HG02642 (cell line): ENCODE data around the gene SETD1A.

Experiments
- ATAC-seq: cut with Tn5 transposase; IDR thresholded peaks from one replicate; pipeline ENCODE4 v1.9.1; 2021; ENCODE audit warnings: mild to moderate bottlenecking; ENCODE audit not compliant: unreplicated experiment, poor library complexity

Gene SETD1A

DNA sequence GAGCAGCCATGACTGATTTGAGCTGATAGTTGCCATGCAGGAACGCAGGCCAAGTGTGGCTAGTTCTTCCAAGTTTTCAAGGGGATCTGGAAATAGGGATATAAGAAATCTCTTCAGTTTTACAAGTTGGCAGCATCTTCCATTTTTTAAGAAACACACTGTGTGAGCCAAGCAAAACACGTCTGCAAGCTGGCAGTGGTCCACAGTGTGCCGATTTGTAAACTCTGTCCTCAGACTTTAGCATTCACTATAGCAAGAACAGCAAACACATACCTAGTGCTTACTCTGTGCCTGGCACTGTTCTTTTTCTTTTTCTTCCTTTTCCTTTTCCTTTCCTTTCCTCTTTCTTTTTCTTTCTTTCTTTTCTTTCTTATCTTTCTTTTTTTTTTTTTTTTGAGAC lies 5.8 kb upstream of the SETD1A start:
- no peak for ATAC-seq

DNA sequence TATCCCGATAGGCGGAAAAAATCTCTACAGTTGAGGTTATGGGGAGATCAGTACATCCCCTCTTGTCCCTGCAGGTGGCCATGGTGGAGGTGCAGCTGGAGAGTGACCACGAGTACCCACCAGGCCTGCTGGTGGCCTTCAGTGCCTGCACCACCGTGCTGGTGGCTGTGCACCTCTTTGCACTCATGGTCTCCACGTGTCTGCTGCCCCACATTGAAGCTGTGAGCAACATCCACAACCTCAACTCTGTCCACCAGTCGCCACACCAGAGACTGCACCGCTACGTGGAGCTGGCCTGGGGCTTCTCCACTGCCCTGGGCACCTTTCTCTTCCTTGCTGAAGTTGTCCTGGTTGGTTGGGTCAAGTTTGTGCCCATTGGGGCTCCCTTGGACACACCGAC lies 4.4 kb upstream of the SETD1A start:
- ATAC-seq: no peak

DNA sequence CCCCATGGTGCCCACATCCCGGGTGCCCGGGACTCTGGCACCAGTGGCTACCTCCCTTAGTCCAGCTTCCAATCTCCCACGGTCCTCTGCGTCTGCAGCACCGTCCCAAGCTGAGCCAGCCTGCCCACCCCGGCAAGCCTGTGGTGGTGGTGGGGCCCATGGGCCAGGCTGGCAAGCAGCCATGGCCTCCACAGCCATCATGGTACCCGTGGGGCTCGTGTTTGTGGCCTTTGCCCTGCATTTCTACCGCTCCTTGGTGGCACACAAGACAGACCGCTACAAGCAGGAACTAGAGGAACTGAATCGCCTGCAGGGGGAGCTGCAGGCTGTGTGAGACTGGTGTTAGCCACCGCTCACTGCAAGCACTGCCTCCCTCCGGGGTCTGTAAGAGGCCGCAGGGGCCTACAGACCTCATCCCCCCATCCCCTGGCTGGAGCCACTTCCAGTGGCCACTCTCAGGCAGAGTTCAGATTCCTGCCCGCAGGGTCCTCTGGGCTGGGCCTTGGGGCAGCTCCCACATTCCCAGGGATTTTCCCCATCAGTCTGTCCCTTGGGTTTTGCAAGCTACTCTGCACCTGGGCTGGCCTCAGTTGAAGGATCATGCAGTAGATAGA lies 3.9 kb upstream of the SETD1A start:
- ATAC-seq: no peak

DNA sequence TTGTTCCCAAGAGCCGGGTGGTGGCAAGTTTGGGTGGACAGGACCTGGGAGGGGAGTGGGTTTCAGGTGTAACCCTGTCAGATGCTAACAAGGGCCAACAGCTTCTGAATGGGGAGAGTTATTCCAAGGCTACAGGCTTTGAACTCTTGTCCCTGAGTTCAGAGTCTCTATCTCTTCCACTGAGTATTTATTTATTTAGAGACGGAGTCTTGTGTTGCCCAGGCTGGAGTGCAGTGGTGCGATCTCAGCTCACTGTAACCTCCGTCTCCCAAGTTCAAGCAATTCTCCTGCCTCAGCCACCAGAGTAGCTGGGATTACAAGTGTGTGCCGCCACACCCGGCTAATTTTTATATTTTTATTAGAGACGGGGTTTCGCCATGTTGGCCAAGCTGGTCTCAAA lies 2.6 kb upstream of the SETD1A start:
- ATAC-seq: no peak

DNA sequence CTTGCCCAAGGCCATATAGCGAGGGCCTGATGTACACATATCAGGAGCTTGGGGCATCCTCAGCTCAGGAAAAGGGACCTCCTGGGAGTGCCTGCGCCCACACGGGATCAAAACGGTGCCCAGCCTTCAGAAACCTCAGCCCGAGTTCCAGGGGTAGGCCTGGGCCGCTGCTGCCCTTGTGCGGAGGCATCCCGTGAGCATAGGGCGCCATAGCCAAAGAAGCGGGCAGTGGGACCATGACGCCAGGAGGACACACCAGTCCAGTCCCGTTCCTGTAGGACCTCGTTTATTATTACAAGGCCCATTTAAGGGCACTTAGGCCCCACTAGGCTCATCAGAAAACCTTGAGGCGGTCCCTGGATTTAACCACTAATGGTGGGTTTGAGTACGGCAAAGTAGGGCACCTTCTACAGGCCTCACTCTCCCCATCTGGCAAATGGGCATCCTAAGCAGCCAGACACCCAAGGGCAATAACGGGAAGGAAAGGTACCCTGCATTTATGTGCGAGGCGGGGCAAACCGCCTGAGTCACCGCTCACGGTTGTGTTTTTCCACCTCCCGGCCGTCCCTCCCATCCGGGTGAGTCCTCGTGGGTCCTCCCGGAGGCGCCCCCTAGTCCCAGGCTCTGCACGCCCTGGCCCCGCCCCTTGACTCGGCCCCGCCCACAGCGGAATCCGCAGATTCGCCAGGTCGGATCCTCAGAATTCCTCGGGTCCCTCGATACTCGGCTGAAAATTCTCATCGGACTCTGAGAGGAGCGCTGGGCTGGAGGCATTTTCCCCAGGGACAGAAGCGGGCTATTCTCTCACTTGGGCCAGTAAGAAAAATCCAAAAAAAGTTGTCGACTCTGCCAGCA lies 726 bp upstream of the SETD1A start:
- peak; percentile 44 for ATAC-seq

DNA sequence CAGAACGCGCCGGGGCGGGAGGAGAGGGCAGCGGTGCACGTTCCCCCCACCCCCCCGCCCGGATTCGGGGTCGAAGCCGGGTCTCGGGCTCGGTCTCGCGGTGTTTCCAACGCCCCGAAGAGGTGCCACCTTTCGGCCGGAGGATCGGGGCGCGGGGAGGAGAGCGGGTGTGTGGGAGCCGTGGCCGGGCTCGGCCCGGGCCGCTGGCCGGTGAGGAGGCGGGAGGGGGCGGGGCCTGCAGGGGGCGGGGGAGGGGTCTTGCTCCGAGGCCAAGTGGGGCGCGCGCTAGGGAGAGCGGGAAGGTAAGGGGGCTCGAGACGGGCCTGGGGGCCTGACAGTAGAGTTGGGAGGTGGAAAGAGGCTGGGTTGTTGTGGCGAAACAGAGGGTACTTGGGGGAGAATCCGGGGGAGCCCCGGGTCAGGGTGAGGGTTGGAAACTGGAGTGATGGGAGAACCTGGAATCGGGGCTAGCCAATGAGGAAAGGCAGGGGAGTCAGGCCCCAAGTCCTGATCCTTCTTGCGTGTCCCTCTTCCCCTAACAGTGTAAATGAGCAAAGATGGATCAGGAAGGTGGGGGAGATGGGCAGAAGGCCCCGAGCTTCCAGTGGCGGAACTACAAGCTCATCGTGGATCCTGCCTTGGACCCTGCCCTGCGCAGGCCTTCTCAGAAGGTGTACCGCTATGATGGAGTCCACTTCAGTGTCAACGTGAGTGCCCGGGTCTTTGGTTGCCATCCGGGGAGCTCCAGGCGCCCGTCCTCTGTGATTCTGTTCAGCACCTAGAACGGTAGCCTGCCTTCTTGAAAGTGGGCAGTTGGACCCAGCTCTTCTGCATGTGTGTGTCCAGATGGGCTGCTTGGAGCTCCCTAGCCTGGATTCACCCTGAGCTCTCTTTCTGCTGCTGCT lies 873 bp downstream of the SETD1A start:
- peak; percentile 35 for ATAC-seq

DNA sequence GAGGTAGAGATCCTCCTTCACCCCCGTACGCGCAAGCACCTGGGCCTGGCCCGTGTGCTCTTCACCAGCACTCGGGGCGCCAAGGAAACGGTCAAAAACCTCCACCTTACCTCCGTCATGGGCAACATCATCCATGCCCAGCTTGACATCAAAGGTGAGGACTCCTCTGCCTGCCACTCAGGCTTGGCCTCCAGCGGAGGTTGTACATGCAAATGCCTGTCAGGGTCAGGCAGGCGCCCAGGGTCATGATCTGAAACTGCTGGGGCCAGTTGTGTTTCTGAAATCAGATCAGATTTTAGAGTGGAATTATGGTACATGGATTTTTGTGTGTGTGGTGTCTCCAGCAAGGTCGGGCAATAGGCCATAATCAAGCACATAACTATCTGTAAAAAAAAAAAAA lies 3.8 kb downstream of the SETD1A start:
- no peak for ATAC-seq

DNA sequence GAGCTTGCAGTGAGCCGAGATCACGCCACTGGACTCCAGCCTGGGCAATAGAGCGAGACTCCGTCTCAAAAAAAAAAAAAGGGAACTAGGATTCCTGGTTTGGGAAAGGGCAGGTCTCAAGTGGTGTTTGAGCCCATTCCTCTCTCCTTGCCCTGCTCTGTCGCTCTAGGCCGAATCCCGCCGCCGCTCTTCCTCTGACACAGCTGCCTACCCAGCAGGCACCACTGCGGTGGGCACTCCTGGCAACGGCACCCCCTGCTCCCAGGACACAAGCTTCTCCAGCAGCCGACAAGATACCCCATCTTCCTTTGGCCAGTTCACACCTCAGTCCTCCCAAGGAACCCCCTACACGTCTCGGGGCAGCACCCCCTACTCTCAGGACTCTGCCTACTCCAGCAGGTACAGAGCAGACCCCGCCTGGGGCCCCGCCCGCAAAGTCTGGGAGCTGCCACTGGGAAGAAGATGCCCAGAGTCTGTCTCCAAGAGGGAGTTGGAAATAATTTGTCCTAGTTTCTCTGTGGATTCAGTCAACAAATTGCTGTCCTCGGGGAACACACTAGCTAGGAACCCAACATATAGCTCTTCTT lies 6.5 kb downstream of the SETD1A start:
- no peak for ATAC-seq

DNA sequence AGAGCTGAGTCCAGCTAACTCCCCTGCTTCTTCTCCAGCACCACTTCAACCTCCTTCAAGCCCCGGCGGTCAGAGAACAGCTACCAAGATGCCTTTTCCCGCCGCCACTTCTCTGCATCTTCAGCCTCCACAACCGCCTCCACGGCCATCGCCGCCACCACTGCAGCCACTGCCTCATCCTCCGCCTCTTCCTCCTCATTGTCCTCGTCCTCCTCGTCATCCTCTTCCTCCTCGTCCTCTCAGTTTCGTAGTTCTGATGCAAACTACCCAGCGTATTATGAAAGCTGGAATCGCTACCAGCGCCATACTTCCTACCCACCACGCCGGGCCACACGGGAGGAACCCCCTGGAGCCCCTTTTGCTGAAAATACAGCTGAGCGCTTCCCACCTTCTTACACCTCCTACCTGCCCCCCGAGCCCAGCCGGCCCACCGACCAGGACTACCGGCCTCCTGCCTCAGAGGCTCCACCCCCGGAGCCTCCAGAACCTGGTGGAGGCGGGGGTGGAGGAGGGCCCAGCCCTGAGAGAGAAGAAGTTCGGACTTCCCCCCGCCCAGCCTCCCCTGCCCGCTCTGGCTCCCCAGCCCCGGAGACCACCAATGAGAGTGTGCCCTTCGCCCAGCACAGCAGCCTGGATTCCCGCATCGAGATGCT lies 7.1 kb downstream of the SETD1A start:
- ATAC-seq: no peak

DNA sequence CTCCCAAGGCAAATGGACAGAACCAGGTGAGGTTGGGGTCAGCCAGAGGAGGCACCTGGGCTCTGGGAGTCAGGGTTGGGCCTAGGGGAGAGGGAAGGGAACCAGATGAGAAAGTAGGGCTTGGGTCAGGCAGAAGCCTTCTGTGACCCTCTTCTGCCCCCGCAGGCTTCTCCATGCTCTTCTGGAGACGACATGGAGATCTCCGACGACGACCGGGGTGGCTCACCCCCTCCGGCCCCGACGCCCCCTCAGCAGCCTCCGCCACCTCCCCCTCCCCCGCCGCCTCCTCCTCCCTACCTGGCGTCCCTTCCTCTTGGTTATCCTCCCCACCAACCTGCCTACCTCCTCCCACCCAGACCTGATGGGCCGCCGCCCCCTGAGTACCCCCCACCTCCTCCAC lies 7.9 kb downstream of the SETD1A start:
- ATAC-seq: no peak

DNA sequence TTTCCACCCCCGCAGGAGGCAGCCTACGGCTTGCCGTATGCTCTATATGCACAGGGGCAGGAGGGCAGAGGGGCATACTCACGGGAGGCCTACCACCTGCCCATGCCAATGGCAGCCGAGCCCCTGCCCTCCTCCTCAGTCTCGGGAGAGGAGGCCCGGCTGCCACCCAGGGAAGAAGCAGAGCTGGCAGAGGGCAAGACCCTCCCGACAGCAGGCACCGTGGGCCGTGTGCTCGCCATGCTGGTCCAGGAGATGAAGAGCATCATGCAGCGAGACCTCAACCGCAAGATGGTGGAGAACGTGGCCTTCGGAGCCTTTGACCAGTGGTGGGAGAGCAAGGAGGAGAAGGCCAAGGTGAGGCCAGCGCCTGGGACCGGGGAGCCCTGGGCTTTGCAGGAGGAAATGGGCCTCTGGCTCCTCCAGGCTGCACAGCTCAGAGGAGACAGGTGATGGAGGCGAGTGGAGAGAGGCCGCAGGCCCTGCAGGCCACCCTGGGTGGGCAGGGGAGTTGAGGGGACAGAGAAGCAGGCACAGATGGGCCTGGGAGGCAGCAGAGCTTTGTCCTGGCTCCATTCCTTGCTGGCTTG lies 8.6 kb downstream of the SETD1A start:
- no peak for ATAC-seq

DNA sequence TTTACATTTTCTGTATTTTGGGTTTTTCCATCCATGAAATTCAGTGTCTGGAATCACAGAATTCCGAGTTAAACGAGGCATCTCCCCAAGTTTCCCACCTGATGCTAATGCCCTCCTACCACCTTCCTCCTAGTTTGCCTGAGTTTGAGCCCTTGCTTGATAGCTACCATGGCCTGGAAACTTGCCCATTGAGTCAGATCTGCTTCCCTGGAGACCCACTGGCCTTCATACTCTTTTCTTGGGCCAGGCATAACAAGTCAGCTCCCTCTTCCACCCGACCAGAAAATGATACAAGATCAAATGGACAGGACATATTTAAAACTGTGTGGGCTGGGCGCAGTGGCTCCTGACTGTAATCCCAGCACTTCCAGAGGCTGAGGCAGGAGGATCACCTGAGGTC lies 10.2 kb downstream of the SETD1A start:
- ATAC-seq: no peak

DNA sequence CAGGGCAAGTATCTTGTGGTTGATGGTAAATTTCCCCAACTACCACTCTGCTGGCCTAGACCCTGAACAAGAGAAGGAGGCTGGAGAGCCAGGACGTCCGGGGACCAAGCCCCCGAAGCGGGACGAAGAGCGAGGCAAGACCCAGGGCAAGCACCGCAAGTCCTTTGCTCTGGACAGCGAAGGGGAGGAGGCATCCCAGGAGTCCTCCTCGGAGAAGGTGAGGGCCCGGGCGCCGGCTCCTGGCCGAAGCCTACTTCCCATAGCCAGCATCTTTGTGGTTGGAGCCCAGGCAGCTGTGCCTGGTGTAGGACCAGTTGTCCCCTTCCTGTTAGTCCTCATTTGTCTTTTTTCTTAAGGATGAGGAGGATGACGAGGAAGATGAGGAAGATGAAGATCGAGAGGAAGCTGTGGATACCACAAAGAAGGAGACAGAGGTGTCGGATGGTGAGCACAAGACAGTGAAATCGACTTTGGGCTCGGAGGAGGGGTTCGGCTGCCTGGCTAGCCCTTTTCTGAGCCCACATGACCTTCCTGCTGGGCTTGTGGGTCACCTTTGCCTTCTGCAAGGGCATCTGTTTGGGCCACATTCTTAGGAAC lies 11.8 kb downstream of the SETD1A start:
- no peak for ATAC-seq

DNA sequence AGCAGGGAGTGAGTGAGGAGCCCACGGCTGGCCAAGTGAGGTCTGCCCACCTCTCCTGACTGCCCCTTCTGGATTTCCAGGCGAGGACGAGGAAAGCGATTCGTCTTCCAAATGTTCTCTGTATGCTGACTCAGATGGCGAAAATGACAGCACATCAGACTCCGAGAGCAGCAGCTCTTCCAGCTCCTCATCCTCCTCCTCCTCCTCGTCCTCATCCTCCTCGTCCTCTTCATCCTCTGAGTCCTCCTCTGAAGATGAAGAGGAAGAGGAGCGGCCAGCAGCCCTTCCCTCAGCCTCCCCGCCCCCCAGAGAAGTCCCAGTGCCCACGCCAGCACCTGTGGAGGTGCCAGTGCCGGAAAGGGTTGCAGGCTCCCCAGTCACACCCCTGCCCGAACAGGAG lies 13.7 kb downstream of the SETD1A start:
- ATAC-seq: no peak

DNA sequence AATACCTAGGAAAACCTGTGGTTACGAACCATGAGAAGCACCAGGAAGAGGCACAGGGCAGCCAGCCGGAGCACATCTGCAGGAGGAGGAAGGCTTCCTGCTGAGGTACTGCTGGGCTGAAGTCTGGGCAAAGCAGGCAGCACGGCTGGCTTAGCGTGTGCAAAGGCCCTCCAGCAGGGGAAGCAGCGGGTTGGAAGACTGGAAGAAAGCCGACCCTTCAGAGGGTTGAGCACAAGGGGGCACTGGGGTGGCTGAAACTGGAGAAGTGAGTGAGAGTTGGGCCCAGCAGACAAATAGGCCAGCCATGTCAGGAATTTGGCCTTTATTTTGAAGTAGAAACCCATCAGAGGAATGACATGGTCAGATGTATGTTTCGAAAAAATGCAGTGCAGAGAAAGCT lies 15.3 kb downstream of the SETD1A start:
- no peak for ATAC-seq

DNA sequence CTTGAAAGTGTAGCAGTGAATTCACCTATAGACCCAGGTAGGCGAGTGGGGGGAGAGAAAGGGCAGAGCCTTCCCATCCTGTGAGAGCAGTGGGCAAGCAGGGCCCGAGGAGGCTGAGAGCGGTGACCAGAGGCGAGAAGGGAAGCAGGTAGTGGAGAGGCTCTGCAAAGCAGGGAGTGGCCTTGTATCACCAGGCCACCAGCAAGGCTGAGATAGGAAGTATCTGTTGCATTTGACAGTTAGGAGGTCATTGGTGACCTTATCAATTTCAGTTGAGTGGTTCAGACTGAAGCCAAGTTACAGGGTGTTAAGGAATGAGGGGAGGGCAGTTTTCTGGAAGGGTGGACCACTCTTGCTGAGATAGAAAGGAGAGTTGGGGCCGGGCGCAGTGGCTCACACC lies 16.8 kb downstream of the SETD1A start:
- no peak for ATAC-seq

DNA sequence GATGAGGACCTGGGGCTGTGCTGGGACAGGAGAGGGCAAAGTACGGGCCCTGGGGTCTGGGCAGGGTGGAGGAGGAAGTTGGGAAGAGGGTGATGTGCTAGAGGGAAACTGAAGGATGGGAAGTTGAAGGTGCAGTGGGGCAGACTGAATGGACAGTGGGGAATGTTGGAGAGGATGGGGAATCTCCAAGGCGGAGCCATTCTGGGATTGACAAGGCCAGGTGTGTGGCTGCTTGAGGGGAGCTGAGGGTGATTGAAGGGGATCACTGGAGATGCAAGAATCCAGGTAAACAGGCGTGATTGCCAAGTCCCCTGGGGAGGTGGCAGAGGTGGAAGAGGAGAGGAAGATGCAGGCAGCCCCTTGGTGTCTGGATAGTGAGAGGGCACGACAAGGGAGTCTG lies 18.9 kb downstream of the SETD1A start:
- no peak for ATAC-seq

DNA sequence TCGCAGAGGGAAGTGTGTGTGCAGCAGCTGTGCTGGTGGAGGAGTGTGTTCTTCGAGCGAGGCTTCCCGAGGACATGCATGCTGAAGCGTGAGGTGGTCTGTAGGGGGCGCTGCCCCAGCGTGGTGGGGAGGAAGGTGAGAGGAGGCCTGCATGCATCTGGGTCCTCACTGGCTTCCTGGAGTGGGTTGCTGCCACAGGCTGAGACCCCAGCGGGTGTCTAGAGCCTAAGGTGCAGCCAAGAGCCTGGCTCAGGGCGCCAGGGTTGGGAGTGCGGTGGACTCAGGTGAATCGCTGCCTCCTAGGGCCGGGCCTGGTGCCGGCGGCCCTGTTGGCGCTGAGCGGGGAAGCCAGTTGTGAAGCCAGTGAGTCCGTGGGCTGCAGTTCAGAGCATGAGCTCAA lies 19.9 kb downstream of the SETD1A start:
- ATAC-seq: no peak

DNA sequence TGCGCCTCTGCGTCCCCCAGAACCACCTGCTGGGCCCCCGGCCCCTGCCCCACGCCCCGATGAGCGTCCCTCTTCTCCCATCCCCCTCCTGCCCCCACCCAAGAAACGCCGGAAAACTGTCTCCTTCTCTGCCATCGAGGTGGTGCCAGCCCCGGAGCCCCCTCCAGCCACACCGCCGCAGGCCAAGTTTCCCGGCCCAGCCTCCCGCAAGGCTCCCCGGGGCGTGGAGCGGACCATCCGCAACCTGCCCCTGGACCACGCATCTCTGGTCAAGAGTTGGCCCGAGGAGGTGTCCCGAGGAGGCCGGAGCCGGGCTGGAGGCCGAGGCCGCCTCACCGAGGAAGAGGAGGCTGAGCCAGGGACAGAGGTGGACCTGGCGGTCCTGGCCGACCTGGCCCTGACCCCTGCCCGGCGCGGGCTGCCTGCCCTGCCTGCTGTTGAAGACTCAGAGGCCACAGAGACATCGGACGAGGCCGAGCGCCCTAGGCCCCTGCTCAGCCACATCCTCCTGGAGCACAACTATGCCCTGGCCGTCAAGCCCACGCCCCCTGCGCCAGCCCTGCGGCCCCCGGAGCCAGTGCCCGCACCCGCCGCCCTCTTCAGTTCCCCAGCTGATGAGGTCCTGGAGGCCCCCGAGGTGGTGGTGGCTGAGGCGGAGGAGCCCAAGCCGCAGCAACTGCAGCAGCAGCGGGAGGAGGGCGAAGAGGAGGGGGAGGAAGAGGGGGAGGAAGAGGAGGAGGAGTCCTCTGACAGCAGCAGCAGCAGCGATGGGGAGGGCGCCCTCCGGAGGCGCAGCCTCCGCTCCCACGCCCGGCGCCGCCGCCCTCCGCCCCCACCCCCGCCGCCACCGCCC lies 21.8 kb downstream of the SETD1A start:
- no peak for ATAC-seq
